DND-41 (cell line): ENCODE measurements around the gene FIZ1.

Experiments used
- EZH2 ChIP-seq: IDR thresholded peaks from 3 replicates; pipeline ENCODE4 v1.6.1; 2012; ENCODE audit warnings: borderline replicate concordance, low read depth, mild to moderate bottlenecking, moderate library complexity, low read length, inconsistent platforms; ENCODE audit not compliant: severe bottlenecking
- TF ChIP-seq, protein P1 (sequence below): IDR thresholded peaks from 2 replicates; pipeline ENCODE4 v1.5.1; 2012; ENCODE audit warnings: borderline replicate concordance, low read length, moderate library complexity, mild to moderate bottlenecking; ENCODE audit not compliant: poor library complexity, severe bottlenecking; ENCODE audit errors: extremely low read depth

GRCh38 chr19:55606471-55606787, 7.1 kb upstream of the FIZ1 start:
- TF ChIP-seq, protein P1, sequence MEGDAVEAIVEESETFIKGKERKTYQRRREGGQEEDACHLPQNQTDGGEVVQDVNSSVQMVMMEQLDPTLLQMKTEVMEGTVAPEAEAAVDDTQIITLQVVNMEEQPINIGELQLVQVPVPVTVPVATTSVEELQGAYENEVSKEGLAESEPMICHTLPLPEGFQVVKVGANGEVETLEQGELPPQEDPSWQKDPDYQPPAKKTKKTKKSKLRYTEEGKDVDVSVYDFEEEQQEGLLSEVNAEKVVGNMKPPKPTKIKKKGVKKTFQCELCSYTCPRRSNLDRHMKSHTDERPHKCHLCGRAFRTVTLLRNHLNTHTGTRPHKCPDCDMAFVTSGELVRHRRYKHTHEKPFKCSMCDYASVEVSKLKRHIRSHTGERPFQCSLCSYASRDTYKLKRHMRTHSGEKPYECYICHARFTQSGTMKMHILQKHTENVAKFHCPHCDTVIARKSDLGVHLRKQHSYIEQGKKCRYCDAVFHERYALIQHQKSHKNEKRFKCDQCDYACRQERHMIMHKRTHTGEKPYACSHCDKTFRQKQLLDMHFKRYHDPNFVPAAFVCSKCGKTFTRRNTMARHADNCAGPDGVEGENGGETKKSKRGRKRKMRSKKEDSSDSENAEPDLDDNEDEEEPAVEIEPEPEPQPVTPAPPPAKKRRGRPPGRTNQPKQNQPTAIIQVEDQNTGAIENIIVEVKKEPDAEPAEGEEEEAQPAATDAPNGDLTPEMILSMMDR = no peak
- TF ChIP-seq EZH2 = no peak
